HG02938 (cell line): Measurements from ENCODE around the gene HORMAD2.
"Not testable (repeated sequence)": the region's sequence is repeated elsewhere in the genome, so short reads cannot be mapped to it uniquely, and the experiment has no call there.

Experiments used
- ATAC-seq: cut with Tn5 transposase; IDR thresholded peaks from one replicate; pipeline ENCODE4 v1.9.1; 2021; ENCODE audit warnings: mild to moderate bottlenecking, moderate library complexity; ENCODE audit not compliant: unreplicated experiment

Gene HORMAD2

GRCh38 chr22:30205281-30206115 lies 125.2 kb downstream of the HORMAD2 start:
- no peak for ATAC-seq

GRCh38 chr22:30206944-30207343 lies 126.7 kb downstream of the HORMAD2 start:
- no peak for ATAC-seq

GRCh38 chr22:30208631-30209603 lies 128.7 kb downstream of the HORMAD2 start:
- ATAC-seq: no peak

GRCh38 chr22:30209642-30210041 lies 129.4 kb downstream of the HORMAD2 start:
- ATAC-seq: no peak

- no peak for ATAC-seq
These were observed 130.1 kb downstream of the HORMAD2 start for GRCh38 chr22:30210235-30210909.

- ATAC-seq: no peak
These were observed 131.0 kb downstream of the HORMAD2 start for GRCh38 chr22:30211124-30211820.

GRCh38 chr22:30212363-30212995 lies 132.2 kb downstream of the HORMAD2 start:
- ATAC-seq: no peak

- no peak for ATAC-seq
These were observed 132.8 kb downstream of the HORMAD2 start for GRCh38 chr22:30212996-30213441.

GRCh38 chr22:30214703-30215407 lies 134.6 kb downstream of the HORMAD2 start:
- no peak for ATAC-seq

- not testable (repeated sequence) for ATAC-seq
These were observed 136.0 kb downstream of the HORMAD2 start for GRCh38 chr22:30216272-30216671.

- no peak for ATAC-seq
These were observed 136.4 kb downstream of the HORMAD2 start for GRCh38 chr22:30216710-30217109.

GRCh38 chr22:30217698-30218560 lies 137.7 kb downstream of the HORMAD2 start:
- no peak for ATAC-seq

GRCh38 chr22:30219049-30219654 lies 138.9 kb downstream of the HORMAD2 start:
- no peak for ATAC-seq

GRCh38 chr22:30219668-30220278 lies 139.5 kb downstream of the HORMAD2 start:
- no peak for ATAC-seq

GRCh38 chr22:30220338-30221012 lies 140.2 kb downstream of the HORMAD2 start:
- no peak for ATAC-seq

- ATAC-seq: no peak
These were observed 141.1 kb downstream of the HORMAD2 start for GRCh38 chr22:30221121-30221992.
